Fibroblast of villous mesenchyme (primary cell): ENCODE measurements around the gene HTR4. TPM values are rescaled to one million over a fixed set of nuclear protein-coding genes. Genes with fewer than 3 reads are reported as not detected.

Experiments
- DNase-seq: peaks from one replicate; pipeline ENCODE4 v3.0.0-alpha.2; 2010; ENCODE audit warnings: low read depth
- H3K4me3 ChIP-seq: 2 replicates; pipeline ENCODE4 v1.5.1; 2011; ENCODE audit warnings: low read depth, mild to moderate bottlenecking, low read length
- total RNA-seq: library from RNA; depleted of rRNA; stranded (reverse); fragments of >200 nt; gene quantifications from 2 replicates; pipeline ENCODE4 v1.2.3, GENCODE V29; 2012
- TF ChIP-seq, protein P1 (sequence below): IDR thresholded peaks from 2 replicates; pipeline ENCODE4 v1.5.1; 2012; ENCODE audit warnings: low read depth, mild to moderate bottlenecking, low read length; ENCODE audit not compliant: insufficient read depth

HTR4 gene
- total RNA-seq, 1 donor = not detected

DNA sequence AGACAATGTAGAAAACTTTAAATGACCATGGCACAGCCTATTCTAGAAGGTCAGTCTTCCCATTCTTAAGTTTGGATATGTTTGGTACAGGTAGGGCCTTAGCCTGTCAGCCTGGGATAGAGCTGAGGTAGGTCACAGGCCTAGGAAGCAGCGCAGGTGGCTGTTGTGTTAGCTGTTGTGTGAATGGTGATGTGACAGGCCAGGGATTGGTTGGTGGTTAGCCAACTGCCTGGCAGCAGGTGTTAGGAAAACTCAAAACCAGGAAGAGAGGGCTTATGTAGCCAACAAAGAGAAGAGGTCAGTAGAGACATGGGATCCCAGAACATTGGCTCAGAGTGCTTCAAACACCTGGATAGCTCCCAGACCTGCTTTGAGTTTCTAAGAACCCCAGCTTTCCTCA is 186.4 kb downstream of the HTR4 start:
- TF ChIP-seq, protein P1, sequence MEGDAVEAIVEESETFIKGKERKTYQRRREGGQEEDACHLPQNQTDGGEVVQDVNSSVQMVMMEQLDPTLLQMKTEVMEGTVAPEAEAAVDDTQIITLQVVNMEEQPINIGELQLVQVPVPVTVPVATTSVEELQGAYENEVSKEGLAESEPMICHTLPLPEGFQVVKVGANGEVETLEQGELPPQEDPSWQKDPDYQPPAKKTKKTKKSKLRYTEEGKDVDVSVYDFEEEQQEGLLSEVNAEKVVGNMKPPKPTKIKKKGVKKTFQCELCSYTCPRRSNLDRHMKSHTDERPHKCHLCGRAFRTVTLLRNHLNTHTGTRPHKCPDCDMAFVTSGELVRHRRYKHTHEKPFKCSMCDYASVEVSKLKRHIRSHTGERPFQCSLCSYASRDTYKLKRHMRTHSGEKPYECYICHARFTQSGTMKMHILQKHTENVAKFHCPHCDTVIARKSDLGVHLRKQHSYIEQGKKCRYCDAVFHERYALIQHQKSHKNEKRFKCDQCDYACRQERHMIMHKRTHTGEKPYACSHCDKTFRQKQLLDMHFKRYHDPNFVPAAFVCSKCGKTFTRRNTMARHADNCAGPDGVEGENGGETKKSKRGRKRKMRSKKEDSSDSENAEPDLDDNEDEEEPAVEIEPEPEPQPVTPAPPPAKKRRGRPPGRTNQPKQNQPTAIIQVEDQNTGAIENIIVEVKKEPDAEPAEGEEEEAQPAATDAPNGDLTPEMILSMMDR = no peak
- no peak for DNase-seq
- H3K4me3 ChIP-seq = no peak overlapping the region

- no peak for DNase-seq
- TF ChIP-seq, protein P1 = no peak
Measured at GRCh38 chr5:148466236-148466580, 188.1 kb downstream of the HTR4 start.

DNA sequence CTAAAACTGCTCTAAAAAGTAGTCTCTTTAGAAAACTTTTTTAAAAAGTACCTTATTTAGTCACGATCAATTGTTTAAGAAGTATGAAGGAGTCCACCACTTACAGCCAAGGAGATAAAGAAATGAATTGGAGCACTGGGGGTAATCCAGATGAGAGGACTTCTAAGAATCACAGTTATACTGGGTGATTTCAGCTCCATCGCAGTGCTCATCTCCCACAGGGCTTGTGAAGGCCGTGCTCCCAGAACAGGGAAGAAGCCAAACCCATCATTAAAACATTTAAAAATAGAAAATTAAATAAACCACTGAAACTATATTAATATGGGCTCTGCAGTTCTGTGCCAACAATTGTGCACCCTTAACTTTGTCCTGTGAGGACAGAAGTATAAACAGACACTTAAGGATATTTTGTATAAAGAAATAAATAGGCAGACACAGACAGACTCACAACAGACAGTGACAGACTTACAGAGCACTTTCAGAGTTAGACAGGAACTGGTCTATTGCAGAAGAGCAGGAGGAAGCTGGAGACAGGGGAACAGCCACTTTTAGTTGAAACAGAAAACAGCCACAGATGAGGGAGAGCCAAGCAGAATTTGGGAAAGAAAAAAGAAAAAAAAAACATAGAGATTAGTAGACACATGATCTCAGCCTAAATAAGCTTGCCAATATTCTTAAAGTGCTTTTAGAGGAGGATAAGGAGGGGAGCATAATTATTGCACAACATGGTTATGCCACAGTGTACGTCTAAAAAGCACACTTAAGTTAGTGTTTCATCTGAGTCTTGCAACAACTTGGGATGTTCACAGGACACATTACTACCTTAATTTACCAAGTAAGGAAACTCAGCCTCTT is 188.7 kb downstream of the HTR4 start:
- TF ChIP-seq, protein P1 = no peak
- no peak for DNase-seq
- H3K4me3 ChIP-seq = no peak overlapping the region

More at GRCh38 chr5:148466236-148466580, 188.1 kb downstream of the HTR4 start:
- no peak overlapping the region for H3K4me3 ChIP-seq

DNA sequence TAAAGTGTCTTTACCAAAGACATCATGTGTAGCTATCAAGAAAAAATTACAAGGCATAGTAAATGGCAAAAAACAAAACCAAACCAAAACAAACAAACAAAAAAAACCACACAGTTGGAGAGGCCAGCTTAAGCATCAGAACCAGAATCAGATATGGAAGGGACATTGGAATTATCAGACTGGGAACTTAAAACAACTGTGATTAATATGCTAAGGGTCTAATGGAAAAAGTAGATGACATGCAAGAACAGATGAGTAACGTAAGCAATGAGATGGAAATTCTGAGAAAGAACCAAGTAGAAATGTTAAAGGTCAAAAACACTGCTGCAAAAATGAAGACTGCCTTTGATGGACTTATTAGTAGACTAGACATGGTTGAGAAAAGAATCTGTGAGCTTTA is 194.7 kb downstream of the HTR4 start:
- DNase-seq = no peak
- TF ChIP-seq, protein P1 = no peak
- no peak overlapping the region for H3K4me3 ChIP-seq

GRCh38 chr5:148458036-148458888 is 196.1 kb downstream of the HTR4 start:
- no peak for DNase-seq
- TF ChIP-seq, protein P1 = no peak
- no peak overlapping the region for H3K4me3 ChIP-seq

DNA sequence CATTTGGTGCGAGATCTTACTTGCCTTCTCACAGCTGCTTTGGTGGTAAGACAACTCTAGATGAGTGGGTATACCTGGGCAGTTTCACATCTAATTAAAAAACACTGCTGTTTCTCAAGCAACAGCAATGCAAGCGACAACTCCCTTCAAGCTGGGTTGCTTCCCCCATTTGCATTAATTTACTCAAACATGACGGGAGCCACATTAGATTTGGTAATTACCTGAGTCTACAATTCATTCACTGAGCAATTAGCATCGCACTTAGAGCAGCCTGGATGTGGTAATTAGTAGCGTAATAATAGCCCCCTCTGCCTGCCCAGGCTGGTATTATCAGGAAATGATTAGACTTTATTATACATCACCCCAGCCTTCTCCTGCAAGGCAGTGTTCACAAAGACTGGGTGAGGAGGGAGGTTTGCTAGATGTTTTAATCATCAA is 197.1 kb downstream of the HTR4 start:
- DNase-seq = peak; percentile 8
- TF ChIP-seq, protein P1 = peak; percentile 45
- no peak overlapping the region for H3K4me3 ChIP-seq
